ENCODE data around the gene FBXW5.

FBXW5 gene

GRCh38 chr9:136921307-136921706 is 23.2 kb downstream of the FBXW5 start:
- no peak for TF ChIP-seq CTCF (IDR thresholded peaks at IDR 0.05; ENCODE audit: low read depth, low read length)
- no peaks in the 10 kb centered on the region for H3K4me1 ChIP-seq
- no peaks in the 10 kb centered on the region for H3K9me3 ChIP-seq
- no peak for DNase-seq
- H3K27me3 ChIP-seq: no peaks in the 10 kb centered on the region
- H3K36me3 ChIP-seq: peaks cover 67% of the 10 kb centered on the region
- no peak overlapping the region for H3K4me3 ChIP-seq (ENCODE audit: low read depth, low read length)

DNA sequence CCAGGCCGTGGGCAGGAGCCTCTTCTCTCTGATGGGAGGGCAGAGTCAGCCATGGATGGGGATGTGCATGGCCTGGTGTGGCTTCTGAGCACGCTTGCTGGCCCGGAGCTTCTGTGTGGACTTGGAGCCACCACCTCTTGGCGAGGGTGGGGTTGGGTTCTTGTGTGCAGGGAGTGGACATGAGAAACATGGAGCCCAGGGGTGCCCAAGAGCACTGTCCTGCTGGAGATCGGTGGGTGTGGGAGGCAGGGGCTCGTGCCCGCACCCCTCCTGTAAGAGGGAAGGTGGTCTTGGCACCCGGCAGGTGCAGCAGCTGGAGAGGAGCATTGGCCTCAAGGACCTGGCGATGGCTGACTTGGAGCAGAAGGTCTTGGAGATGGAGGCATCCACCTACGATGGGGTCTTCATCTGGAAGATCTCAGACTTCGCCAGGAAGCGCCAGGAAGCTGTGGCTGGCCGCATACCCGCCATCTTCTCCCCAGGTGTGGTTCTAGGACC is 23.8 kb downstream of the FBXW5 start:
- no peaks in the 10 kb centered on the region for H3K27me3 ChIP-seq
- no peak overlapping the region for H3K4me3 ChIP-seq (ENCODE audit: low read depth, low read length)
- no peaks in the 10 kb centered on the region for H3K9me3 ChIP-seq
- H3K36me3 ChIP-seq: peaks cover 63% of the 10 kb centered on the region
- H3K4me1 ChIP-seq: no peaks in the 10 kb centered on the region
- no peak for DNase-seq
- TF ChIP-seq CTCF (IDR thresholded peaks at IDR 0.05; ENCODE audit: low read depth, low read length): no peak

GRCh38 chr9:136920069-136920468 is 24.5 kb downstream of the FBXW5 start:
- Histone ChIP-seq H3K4me1 (no peaks in the 10 kb centered on the region), H3K27me3 (no peaks in the 10 kb centered on the region), H3K9me3 (no peaks in the 10 kb centered on the region), H3K4me3 (ENCODE audit: low read depth, low read length) (no peak overlapping the region), H3K36me3 (peaks cover 61% of the 10 kb centered on the region)
- no peak for TF ChIP-seq CTCF (IDR thresholded peaks at IDR 0.05; ENCODE audit: low read depth, low read length)
- DNase-seq: no peak

GRCh38 chr9:136917902-136918301 is 26.6 kb downstream of the FBXW5 start:
- no peak for DNase-seq
- Histone ChIP-seq H3K27me3 (no peaks in the 10 kb centered on the region), H3K4me3 (ENCODE audit: low read depth, low read length) (no peak overlapping the region), H3K4me1 (no peaks in the 10 kb centered on the region), H3K36me3 (peaks cover 57% of the 10 kb centered on the region), H3K9me3 (no peaks in the 10 kb centered on the region)
- no peak for TF ChIP-seq CTCF (IDR thresholded peaks at IDR 0.05; ENCODE audit: low read depth, low read length)

GRCh38 chr9:136916330-136917184 is 28.0 kb downstream of the FBXW5 start:
- no peak for DNase-seq
- peaks cover 60% of the 10 kb centered on the region for H3K36me3 ChIP-seq
- no peaks in the 10 kb centered on the region for H3K4me1 ChIP-seq
- H3K4me3 ChIP-seq (ENCODE audit: low read depth, low read length): no peak overlapping the region
- TF ChIP-seq CTCF (IDR thresholded peaks at IDR 0.05; ENCODE audit: low read depth, low read length): no peak
- H3K27me3 ChIP-seq: no peaks in the 10 kb centered on the region
- H3K9me3 ChIP-seq: no peaks in the 10 kb centered on the region

- H3K4me3 ChIP-seq (ENCODE audit: low read depth, low read length): no peak overlapping the region
- no peak for TF ChIP-seq CTCF (IDR thresholded peaks at IDR 0.05; ENCODE audit: low read depth, low read length)
- no peaks in the 10 kb centered on the region for H3K27me3 ChIP-seq
- no peak for DNase-seq
- no peaks in the 10 kb centered on the region for H3K9me3 ChIP-seq
- peaks cover 56% of the 10 kb centered on the region for H3K36me3 ChIP-seq
- H3K4me1 ChIP-seq: no peaks in the 10 kb centered on the region
Measured at GRCh38 chr9:136915632-136916329, 28.8 kb downstream of the FBXW5 start.

Measured in BE2C (cell line).